Right kidney (tissue), 1 donor: ENCODE measurements around the gene DMD.
"Not testable (repeated sequence)": the region's sequence is repeated elsewhere in the genome, so short reads cannot be mapped to it uniquely, and the experiment has no call there.

Experiments used
- DNase-seq: peaks from one replicate; pipeline ENCODE4 v3.0.0-alpha.2; 2016

Gene DMD

DNA sequence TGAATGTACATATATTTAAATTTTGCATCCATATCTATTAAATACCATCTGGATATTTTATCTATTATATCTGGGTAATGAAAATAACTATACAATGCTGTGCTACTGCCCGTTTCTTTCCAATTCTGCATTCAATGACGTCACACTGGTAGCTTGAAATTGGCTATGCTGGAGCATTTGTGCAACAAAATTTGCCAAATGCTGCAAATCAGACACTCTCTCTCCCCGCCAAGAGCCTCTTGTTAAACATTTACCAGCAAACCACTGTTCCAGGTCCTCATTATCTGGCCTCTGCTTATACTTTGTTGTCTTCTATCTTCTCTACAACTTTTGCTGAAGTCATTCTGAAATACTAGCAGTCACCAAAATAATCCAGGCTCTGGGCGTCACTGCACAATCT is 1201.1 kb downstream of the DMD start:
- DNase-seq, result no peak

DNA sequence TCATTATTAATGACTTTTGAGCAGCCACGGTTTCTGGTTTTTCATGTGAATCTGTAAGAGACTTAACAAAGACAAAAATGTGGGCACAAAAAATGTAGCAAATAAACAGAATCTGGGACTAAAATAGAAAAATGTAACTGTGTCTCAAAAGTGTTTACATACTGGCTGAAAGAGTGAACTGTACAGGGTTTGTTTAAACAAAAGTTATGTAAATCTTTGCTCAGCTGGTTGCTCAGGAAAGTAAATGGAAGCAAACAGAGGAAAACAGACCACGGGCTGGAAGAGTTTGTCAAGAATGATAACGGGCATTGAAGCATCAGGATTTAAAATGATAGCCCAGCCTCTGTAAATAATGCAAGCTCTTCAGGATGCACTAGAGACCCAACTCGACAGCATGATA is 1217.7 kb downstream of the DMD start:
- no peak for DNase-seq

DNA sequence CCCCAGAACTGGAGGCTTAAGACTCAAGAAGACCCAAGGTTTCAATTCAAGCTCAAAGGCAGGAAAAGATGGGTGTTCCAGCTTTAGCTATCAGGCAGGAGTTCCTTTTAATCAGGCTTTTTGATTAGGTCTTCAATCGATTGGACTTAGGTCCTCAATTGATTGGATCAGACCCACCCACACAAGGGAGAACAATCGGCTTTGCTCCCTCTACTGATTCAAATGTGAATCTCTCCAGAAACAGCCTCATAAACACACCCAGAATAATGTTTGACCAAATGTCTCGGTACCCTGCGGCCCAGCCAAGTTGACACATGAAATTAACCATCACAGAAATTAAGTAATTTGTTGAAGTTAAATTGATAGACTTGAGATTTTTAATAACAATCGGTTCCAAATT is 1222.4 kb downstream of the DMD start:
- DNase-seq, result no peak

DNA sequence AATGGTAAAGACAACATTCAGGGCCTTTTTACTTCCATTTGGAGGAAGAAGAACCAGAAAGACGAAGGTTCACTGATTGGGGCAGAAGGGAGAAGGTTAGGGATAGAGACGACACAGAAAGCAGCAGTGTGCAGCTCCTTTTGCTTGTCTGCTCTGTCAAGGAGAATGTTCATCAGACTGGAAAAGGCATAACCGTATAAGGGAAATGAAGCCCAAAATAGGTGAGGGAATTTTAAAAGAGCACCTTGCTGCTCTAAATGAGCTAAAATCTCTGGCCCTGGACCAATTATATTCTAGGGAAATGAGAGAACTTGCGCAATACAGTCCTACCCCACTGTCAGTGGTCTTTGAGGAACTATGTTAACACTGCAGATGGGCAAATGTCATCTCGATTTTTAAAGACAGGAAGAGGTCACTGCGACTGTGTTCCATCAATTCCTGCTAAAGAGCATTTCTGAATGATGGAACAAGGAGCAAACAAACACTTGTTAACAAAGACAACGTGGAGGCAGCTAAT is 1229.7 kb downstream of the DMD start:
- DNase-seq, result no peak

DNA sequence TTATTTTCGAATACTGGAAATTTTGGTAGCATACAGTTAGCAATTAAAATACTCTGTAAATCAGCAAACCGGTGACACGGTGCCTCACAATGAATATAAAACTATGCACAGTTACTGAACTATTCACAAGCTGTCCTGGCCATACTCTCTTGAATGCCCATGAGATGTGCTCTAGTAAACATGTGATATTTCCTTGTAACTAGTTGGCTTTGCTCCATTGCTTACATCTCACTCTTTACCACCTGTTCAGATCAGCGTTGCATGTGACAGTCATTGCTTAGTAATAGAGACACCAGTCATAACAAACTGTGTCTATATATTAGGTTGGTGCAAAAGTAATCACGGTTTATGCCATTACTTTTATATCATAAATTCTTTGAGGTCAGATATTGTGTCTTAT is 1241.6 kb downstream of the DMD start:
- DNase-seq, result no peak

DNA sequence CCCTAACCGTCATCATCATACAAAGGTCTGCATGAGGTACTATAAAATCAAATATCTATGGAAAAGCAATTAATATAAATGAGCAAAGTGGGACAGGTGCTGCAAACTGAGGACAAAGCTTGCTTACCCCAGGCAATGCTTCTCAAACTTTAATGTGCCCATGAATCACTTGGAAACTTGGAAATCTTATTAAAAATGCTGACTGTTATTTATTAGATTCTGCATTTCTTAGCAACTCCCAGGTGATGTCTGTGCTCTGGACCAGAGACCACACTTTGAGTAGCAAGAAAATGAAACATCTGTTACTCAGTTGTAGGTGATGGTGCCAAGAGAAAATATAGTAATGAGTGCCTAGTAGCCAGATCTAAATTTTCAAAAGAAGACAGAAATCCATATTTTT is 1249.1 kb downstream of the DMD start:
- DNase-seq, result no peak

DNA sequence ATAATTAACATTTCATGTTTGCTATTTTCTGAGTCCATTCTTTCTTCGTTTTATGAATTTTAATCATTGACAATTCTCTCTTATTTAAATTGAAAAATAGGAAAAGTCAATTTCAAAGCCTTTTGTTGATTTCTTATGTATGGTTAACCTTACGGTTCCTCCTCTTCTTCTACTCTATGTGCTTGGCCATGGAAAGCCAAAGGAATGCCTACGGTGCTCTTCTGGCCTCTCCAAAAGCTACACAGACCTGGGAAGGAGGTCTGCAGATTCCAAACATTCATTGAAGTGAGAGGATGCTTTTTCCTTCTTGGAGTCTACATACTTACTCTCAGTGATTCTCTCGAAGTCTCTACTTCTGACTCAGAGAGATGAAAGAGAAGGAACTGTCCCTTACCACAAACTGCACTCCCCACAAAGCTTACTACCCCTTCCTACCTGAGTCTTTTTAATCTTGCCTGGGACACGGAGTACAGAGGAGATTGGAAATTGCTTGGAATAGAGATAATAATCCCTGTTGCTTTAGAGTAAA is 1276.4 kb downstream of the DMD start:
- DNase-seq, result no peak

DNA sequence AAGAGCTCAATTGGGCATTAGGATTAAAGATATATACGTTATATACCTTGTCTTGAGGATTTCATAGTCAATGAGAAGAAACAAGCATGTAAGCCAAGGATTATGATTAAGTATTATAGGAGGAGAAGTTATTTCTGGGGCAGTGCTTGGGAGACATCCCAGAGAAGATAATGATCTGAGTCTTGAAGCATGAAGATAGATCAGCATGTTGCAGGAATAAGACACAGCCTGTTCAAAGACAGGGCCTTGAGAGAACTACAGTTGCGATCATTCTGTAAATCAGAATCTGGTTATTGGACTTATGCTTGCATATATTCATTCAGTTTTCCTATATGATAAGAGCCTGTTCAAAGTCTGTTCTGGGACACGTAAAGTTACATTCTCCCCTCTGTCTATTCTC is 1277.3 kb downstream of the DMD start:
- DNase-seq, result no peak

DNA sequence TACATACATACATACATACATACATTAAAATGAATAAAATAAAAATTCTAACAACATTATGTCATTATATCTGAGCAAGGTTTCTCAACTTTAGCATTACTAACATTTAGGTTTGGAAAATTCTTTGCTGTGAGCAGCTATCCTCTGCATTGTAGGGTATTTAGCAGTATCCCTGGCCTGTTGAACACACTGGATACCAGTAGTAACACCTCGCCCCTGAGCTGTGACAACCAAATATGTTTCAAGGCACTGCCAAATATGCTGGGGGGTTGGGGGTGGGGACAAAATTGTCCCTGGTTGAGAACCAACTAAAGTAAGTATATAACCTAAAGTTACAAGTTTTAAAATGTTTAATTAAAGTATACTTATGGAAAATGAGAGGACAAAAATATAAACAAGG is 1278.6 kb downstream of the DMD start:
- DNase-seq, result no peak

DNA sequence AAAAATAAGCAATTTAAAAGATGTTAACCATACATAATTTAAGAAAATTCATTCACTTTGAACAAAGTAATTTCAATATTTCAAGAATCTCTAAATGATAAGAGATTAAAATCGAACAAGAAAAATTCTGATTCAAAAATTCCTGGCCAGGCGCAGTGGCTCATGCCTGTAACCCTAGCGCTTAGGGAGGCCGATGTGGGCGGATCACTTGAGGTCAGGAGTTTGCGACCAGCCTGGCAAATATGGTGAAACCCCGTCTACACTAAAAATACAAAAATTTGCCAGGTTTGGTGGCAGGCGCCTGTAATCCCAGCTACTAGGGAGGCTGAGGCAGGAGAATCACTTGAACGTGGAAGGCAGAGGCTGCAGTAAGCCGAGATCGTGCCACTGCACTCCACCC is 1279.0 kb downstream of the DMD start:
- not testable (repeated sequence) for DNase-seq

DNA sequence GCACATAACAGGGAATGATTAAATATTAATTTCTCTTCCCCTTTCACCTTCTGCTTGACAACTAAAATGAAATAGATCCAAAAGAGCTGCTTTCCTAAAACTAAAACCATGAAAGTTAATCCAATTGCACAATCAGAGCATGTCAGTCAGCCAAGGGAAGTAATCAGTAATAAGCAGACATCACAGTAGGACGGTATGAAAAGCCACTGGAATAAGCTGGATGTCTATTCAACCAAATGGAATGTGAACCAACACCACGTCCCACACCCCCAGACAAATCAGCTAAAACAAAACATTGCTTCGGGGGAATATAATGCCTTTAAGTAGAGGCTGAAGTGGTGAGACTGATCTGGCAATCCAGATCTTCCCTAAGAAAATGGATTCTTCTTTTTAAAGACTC is 1280.1 kb downstream of the DMD start:
- DNase-seq, result no peak

DNA sequence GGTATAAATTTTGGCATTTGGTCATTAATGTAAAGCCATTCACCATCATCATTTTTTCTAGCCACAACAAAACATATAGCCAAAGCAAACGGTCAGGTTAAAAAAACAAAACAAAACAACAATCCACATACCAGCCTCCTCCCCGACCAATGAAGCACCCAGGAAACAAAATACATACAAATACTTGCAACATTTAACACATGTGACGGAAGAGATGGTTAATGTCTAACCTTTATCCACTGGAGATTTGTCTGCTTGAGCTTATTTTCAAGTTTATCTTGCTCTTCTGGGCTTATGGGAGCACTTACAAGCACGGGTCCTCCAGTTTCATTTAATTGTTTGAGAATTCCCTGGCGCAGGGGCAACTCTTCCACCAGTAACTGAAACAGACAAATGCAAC is 1282.0 kb downstream of the DMD start:
- no peak for DNase-seq

DNA sequence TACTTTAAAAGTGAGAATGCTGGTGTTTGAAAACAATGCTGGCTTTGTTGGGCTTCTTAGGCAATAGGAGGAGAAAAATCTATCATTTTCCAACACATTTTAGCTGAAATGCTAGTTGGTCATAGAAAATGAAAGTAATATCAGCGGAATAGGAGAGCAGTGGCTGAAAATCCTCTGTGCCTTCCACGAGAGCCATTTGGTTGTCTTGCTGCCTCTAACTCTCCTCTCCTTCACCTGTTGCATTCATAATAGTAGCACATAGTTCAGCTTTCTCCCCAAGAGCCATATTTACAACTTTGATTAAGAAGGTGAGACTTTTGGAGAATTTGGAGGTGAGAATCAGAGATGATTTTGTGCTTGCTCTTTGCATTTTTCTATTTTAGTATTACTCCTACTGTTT is 1290.1 kb downstream of the DMD start:
- DNase-seq, result no peak

DNA sequence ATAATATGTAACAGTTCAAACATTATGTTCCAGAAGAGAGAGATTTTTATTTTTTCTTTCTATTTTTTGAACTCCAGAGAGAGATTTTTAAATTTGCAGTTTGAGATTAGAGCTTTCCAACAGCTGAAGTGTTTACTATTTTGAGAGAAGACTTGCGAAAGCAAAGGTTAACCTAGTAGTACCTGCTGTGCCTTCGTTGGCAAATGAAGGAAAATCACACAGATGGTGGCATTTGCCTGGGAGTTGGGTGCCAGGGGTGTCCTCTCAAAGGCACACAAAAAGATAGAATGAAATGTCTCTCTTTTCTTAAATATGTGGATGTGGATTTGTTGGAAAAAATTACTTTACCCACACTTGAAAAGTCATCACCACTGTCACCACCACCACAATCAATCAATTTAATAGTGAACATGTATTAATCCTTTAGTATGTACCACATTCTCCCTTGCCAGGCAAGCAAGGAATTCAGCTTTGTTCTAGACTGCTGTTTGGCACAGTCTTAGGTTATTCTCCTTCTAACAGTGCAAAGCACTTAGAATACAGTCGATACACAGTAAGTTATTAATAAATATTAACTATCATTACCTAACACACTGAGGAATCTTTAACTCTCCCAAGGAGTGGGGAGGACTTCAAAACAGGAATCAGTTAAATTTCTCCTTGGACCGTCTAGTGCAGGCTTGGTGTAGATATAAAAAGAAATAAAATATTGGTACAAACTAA is 1301.3 kb downstream of the DMD start:
- DNase-seq, result no peak

DNA sequence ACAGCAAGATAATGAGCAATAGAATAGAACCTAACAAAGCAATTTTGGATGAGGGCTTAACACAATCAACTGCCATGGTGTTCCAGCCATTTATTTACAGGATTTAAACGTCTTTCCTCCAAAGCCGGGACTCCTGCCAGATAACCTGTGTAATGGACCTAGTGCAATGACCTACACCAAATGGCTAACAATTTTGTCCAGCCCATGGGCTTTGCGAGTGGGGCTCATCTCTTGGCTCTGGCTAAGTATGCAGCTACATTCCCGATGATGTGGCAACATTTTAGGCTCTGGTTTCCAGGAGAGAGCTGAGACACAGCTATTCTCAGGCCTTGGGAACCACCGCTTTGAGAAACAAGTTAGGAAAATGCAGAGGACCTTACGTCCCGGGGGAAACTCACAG is 1317.2 kb downstream of the DMD start:
- DNase-seq, result no peak

DNA sequence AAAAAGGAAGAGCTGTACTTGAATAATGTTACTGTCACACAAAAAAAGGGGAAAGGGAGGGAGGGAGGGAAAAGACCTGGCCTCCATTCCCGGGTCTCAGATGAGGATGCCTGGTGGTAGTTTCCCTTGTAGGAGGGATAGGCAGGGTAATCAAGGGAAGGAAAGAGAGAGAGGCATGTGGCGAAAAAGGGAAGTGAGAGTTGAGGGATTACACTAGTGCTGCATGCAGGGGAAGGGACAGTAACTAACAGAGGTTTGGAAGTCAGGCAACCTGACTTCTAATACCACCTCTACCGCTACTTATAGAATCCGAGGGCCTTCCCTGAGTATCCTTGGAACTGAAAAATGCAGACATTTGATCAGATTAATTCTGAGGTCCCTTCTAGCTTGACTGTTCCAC is 1317.8 kb downstream of the DMD start:
- no peak for DNase-seq

DNA sequence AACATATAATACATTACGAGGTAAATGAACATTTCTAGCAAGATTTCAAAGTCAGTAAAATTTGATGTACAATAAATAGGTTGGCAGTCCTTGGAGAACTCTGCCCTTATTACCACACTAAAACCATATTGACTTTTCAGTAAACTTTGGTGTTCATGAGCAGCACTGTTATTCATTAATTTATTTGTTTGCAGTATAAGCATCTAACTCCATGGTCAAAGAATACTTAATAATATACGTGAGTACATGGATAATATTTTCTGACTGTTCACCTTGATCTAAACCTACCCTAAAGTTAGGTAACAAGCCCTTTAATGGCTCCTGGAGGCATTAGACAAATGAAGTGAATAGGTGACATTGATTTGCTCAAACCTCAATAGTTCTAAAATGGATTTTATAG is 1322.3 kb downstream of the DMD start:
- no peak for DNase-seq

DNA sequence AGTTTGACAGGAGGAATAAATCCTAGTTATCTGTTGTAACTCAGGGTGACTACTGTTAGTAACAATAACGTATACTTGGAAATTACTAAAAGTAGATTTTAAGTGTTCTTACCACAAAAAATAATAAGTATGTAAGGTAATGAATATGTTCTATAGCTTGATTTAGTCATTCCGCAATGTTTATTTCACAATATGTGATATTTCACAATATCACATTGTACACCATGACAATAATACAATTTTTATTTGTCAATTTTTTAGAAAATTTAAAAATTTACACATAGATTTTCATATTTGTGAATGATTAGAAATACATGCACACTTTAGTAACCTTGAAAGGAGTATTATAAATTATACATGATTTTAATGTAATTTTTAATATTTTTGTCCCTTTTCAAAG is 1326.8 kb downstream of the DMD start:
- no peak for DNase-seq

DNA sequence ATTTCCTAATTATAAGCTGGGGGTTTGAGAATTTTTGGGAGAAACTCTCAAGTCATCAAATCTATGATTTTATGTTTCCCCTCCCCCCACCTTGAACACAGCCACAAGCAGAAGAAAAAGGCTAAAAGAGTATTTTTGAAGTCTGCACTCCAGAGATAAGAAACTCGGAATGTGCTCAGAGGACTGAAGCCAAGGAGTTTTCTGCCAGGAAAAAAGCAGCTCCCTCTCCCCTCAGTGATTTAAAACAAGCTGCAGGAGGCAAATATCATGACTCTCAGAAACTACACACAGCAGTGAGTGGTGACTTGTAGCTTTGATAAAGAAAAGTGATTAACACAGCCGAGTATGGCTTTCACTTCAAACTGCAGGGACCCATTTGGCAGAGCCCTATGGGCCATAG is 1339.3 kb downstream of the DMD start:
- no peak for DNase-seq

DNA sequence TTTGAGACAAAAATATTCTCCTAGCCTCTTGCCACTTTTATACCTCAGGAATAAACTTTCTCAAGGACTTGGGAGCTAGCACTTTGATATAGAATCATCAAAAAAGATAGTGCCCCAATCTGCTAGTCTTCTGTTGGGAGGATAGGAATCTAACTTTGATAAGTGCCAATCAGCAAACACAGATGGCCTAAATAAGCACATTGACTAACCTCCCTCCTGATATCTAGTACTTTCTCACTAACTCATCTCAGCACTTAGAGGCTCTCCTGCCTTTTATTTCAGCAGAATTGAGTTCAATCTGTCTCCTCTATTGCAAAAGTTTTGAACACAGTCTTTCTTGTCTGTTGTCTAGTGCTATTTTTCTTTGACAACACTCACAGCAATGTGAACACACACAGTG is 1341.1 kb downstream of the DMD start:
- DNase-seq, result no peak

DNA sequence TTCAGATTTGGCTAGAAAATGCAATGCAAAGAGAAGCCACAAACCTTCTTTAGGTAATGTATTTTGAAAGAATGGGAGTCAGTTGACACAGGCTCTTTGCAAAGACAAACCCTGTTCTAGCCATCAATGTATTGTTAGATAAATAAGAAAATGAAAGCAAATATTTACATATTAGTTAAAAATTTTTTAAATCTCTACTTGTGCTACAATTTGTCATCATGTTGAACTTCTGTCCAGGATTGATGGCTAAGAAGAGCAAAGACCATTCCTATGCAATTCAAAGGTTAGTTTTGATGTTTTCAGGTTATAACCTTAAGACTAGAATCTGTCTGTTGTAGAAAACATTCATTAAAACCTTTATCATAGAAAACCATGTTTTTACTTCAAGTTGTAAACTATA is 1350.7 kb downstream of the DMD start:
- DNase-seq, result no peak

DNA sequence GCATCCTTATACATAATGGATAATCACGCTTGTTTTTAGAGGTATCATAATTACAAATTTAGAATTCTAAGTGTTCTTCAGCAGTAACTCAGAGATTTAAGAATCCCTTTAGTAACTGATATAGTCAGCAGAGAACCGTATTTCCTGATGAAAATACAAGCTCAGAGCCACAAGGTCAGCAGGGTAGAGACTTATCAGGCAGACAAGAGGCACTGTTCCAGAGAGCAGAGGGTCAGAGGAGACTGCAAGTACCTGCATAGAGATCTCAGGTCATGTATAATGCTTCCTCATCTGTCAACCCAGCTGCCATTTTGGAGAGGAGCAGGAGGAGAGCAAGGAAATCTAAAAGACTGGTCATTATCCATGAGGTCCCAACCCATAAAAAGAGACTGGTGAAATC is 1352.4 kb downstream of the DMD start:
- no peak for DNase-seq

DNA sequence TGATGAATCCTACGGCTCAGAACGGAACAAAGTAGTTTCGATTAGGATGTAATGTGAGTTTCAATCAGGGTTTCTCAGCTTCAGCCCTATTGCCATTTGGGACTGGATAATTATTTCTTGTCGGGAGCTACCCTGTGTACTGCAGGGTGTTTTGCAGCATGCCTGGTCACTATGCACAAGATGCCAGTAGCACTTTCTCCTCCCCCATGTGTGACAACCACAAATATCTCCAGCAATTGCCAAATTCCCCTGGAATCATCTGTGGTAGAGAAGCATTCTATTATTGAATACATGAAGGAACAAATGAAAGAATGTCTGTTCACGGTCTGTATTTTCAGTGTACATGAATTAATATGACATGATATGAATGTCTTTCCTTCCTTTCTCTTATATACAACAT is 1356.6 kb downstream of the DMD start:
- no peak for DNase-seq

DNA sequence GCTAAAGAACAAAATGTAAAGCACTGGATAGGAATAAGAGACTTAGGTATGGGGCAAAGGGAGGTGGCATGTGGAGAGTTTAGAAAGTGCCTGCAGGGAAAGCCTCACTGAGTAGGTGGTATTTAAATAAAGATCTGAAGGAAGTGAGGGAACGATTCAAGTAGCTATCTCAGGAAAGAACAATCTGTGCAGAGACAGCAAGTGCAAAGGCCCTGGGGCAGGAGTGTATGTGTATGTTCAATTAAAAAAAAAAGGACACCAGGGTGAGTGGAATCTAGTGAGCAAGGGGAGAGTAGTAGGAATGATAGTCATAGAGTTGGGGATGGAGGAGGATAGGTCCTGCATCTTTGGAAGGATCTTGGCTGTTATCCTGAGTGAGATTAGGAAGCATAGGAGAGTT is 1359.6 kb downstream of the DMD start:
- DNase-seq, result no peak

DNA sequence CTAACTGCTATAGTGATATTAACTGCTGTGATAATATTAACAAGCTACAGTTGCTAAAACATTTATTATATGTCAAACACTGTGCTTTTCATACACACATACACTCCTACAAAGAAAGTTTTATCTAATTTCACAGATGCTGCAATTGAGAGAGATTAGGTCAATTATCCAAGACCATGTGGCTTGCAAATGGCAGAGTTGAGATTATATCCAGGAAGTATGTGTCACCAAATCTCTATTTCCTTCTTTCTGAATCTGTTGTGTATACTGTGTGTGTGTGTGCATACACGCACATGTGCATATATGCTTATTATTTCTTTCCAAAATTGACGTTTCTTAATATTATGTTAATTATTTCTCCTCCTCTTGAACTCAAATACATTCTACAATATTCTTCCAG is 1363.6 kb downstream of the DMD start:
- no peak for DNase-seq
